K562 treated with DMSO at 1 percent for 24 hours (cell line): ENCODE data around the gene CFAP45. TPM values are rescaled to one million over a fixed set of nuclear protein-coding genes. Genes with fewer than 3 reads are reported as not detected.

Source experiments
- total RNA-seq: library from RNA; unstranded; fragments of 300-600 nt; gene quantifications from 2 replicates; pipeline ENCODE4 v1.2.3, GENCODE V29; 2022; ENCODE audit warnings: low read depth; ENCODE audit not compliant: insufficient read depth

The CFAP45 gene, protein sequence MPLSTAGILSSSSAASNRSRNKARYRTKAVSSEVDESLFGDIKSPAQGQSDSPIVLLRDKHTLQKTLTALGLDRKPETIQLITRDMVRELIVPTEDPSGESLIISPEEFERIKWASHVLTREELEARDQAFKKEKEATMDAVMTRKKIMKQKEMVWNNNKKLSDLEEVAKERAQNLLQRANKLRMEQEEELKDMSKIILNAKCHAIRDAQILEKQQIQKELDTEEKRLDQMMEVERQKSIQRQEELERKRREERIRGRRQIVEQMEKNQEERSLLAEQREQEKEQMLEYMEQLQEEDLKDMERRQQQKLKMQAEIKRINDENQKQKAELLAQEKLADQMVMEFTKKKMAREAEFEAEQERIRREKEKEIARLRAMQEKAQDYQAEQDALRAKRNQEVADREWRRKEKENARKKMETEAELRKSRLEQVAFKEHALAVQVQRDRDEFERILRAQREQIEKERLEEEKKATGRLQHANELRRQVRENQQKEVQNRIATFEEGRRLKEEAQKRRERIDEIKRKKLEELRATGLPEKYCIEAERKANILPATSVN
- total RNA-seq, result 0.63 and 0.83 TPM in 2 replicates

GRCh38 chr1:159900086-159900680 lies at the start of gene CFAP45:
Gene CFAP45 (minus strand): TSS chr1:159900165. CDS start chr1:159900098, 67 bp downstream.

DNA sequence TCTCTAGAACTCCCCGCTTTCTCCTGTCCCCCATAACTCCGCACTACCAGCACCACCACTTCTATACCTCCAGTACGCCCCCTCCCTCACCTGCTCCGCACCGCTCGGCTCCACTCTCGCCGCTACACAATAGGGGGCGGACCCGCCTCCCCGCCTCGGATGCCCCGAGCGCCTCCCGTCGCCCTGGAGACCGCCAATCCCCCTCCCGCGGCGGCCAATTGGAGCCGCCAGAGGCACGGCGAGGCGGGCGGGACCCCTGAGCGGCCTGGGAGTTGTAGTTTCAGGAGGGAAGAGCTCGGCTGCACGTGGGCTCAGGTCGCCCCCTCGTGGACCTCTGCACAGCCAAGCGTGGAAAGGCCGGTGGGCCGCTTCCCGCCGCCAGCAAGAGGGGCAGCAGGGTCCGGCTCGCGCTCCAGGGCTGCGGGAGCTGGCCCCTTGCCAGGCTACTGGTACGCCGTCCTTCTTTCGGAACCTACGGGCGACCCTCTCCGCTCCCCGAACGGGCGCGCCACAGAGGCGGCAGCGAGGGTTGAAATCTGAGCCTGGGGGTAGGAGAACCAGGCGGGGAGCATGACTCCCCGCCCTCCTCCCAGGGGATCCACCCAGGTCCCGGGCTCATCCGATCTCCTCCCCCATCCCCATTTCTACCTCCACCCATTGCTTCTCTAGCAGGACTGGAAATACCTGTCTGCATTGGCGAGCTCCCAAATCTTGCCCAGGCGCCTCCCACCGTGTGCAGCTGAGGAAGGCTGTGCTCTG lies 45.7 kb upstream of the CFAP45 start, which contains the start of gene IGSF9:
Gene IGSF9, minus strand, starts transcription at position 131 of the 759 bp plus-strand sequence. CDS start 2,159 bp downstream, outside the sequence.

DNA sequence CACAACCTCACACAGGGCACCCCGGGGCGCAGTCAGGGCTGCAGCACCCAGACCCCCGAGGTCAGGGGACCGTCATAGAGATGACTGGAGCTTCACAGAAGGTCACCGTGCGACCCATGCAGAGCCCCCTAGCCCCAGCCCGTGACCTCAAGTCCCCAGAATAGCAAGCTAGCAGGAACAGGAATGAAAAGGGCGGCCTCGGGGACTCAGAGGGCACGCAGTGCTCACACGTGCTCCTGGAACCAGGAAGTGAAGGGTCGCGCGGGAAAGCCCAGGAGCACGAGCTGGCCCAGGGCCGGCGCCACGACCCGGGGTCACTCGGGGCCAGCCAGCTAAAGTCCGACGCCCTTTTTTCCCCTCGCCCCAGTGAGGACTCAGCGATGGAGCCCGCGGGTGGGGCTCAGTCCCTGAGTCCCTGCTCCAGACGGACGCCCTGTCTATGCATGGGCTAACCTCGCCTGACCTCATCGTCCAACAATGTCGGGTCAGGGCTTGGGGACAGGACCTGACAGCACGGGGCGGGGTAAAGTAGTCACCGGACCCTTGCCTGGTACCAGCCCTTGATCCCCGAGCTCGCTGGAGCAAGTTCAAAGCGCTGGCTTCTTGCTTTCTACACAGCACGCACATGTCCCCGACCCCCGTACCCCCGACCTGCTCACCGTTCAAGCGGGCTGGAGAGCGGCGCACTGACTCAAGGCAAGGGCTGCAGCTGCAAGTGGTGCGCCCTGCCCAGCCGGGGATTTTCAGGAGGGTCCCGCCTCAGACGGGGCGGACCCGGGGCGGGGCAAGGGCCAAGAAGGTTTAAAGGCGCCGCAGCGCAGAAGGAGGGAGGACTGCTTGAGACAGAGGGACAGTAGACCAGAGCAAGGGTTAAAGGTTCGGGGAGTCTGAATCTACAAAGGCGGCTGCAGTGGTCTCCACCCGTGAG lies 25.1 kb upstream of the CFAP45 start, which contains the start of gene TAGLN2:
Gene TAGLN2, minus strand, starts transcription at position 717 of the 928 bp plus-strand sequence. CDS start 4,998 bp downstream, outside the sequence.

GRCh38 chr1:159862557-159862956 lies 37.4 kb downstream of the CFAP45 start, which contains the start of gene VSIG8:
Gene VSIG8 (minus strand): TSS chr1:159862657. CDS start chr1:159862521, 136 bp downstream.

GRCh38 chr1:159826441-159827101 lies 73.4 kb downstream of the CFAP45 start, which contains the start of gene SLAMF8:
Gene SLAMF8 (plus strand): TSS chr1:159826873. CDS start chr1:159826899, 26 bp downstream.

Other genes with a start within 250 kb of the CFAP45 start
- gene CRP, start 185.6 kb downstream of the CFAP45 start, total RNA-seq, result not detected in 2 replicates
- gene DUSP23, start 119.2 kb downstream of the CFAP45 start, total RNA-seq, result 77.0 and 77.5 TPM in 2 replicates
- gene FCRL6, start 97.8 kb downstream of the CFAP45 start, total RNA-seq, result not detected in 2 replicates
- gene SLAMF8, start 73.3 kb downstream of the CFAP45 start, total RNA-seq, result not detected in 2 replicates
- gene VSIG8, start 37.5 kb downstream of the CFAP45 start, total RNA-seq, result not detected in 2 replicates
- gene TAGLN2, start 25.3 kb upstream of the CFAP45 start, total RNA-seq, result 386 and 426 TPM in 2 replicates
- gene IGSF9, start 45.4 kb upstream of the CFAP45 start, total RNA-seq, result 0.12 and 0.39 TPM in 2 replicates
- gene SLAMF9, start 54.1 kb upstream of the CFAP45 start, total RNA-seq, result not detected in 2 replicates
- 2.7 and 3.4 TPM in 2 replicates for gene PIGM, start 131.8 kb upstream of the CFAP45 start, total RNA-seq
- gene KCNJ10, start 170.0 kb upstream of the CFAP45 start, total RNA-seq, result not detected in 2 replicates
- not detected in 2 replicates for gene KCNJ9, start 181.4 kb upstream of the CFAP45 start, total RNA-seq
- gene IGSF8, start 198.5 kb upstream of the CFAP45 start, total RNA-seq, result 25.7 and 28.0 TPM in 2 replicates
- gene ATP1A2, start 215.6 kb upstream of the CFAP45 start, total RNA-seq, result not detected in 2 replicates